IPS-18a (cell line): Measurements from ENCODE around the gene GABBR2.

Source experiments
- H3K27ac ChIP-seq: one replicate; pipeline ENCODE4 v1.5.1; 2013; ENCODE audit warnings: low read length
- H3K27me3 ChIP-seq: one replicate; pipeline ENCODE4 v1.6.1; 2013; ENCODE audit warnings: mild to moderate bottlenecking, low read length; ENCODE audit not compliant: control insufficient read depth, insufficient read depth
- H3K36me3 ChIP-seq: one replicate; pipeline ENCODE4 v1.6.1; 2013; ENCODE audit warnings: low read depth, low read length; ENCODE audit not compliant: control insufficient read depth
- H3K4me1 ChIP-seq: one replicate; pipeline ENCODE4 v1.6.1; 2013; ENCODE audit warnings: low read depth, low read length; ENCODE audit not compliant: control insufficient read depth
- H3K4me3 ChIP-seq: one replicate; pipeline ENCODE4 v1.5.1; 2013; ENCODE audit warnings: low read length
- H3K9ac ChIP-seq: one replicate; pipeline ENCODE4 v1.6.1; 2013; ENCODE audit warnings: mild to moderate bottlenecking, low read length, moderate library complexity
- H3K9me3 ChIP-seq: one replicate; pipeline ENCODE4 v1.6.1; 2013; ENCODE audit warnings: low read depth, low read length; ENCODE audit not compliant: control insufficient read depth

GABBR2 gene

GRCh38 chr9:98563988-98564387 is 144.7 kb downstream of the GABBR2 start:
- no peaks in the 10 kb centered on the region for H3K4me1 ChIP-seq
- H3K9ac ChIP-seq, result no peak overlapping the region
- no peaks in the 10 kb centered on the region for H3K9me3 ChIP-seq
- H3K27ac ChIP-seq, result no peak overlapping the region
- no peaks in the 10 kb centered on the region for H3K36me3 ChIP-seq
- no peak overlapping the region for H3K4me3 ChIP-seq
- H3K27me3 ChIP-seq, result no peaks in the 10 kb centered on the region

GRCh38 chr9:98563212-98563907 is 145.4 kb downstream of the GABBR2 start:
- H3K36me3 ChIP-seq, result no peaks in the 10 kb centered on the region
- no peaks in the 10 kb centered on the region for H3K4me1 ChIP-seq
- no peak overlapping the region for H3K9ac ChIP-seq
- no peak overlapping the region for H3K27ac ChIP-seq
- no peaks in the 10 kb centered on the region for H3K27me3 ChIP-seq
- no peak overlapping the region for H3K4me3 ChIP-seq
- no peaks in the 10 kb centered on the region for H3K9me3 ChIP-seq

- Histone ChIP-seq H3K9ac (no peak overlapping the region), H3K9me3 (no peaks in the 10 kb centered on the region), H3K36me3 (no peaks in the 10 kb centered on the region), H3K27ac (no peak overlapping the region), H3K4me1 (no peaks in the 10 kb centered on the region), H3K27me3 (no peaks in the 10 kb centered on the region), H3K4me3 (no peak overlapping the region)
Measured at GRCh38 chr9:98559561-98559960, 149.2 kb downstream of the GABBR2 start.

GRCh38 chr9:98558575-98558974 is 150.2 kb downstream of the GABBR2 start:
- Histone ChIP-seq H3K36me3 (no peaks in the 10 kb centered on the region), H3K4me3 (no peak overlapping the region), H3K27ac (no peak overlapping the region), H3K9me3 (no peaks in the 10 kb centered on the region), H3K9ac (no peak overlapping the region), H3K4me1 (no peaks in the 10 kb centered on the region), H3K27me3 (no peaks in the 10 kb centered on the region)

- H3K9me3 ChIP-seq, result no peaks in the 10 kb centered on the region
- no peaks in the 10 kb centered on the region for H3K4me1 ChIP-seq
- H3K36me3 ChIP-seq, result no peaks in the 10 kb centered on the region
- no peak overlapping the region for H3K4me3 ChIP-seq
- no peaks in the 10 kb centered on the region for H3K27me3 ChIP-seq
- no peak overlapping the region for H3K27ac ChIP-seq
- H3K9ac ChIP-seq, result no peak overlapping the region
Measured at GRCh38 chr9:98556511-98556910, 152.2 kb downstream of the GABBR2 start.

- H3K36me3 ChIP-seq, result no peaks in the 10 kb centered on the region
- H3K9me3 ChIP-seq, result no peaks in the 10 kb centered on the region
- H3K4me3 ChIP-seq, result no peak overlapping the region
- no peak overlapping the region for H3K9ac ChIP-seq
- H3K27ac ChIP-seq, result no peak overlapping the region
- no peaks in the 10 kb centered on the region for H3K27me3 ChIP-seq
- no peaks in the 10 kb centered on the region for H3K4me1 ChIP-seq
Measured at GRCh38 chr9:98555651-98556465, 152.9 kb downstream of the GABBR2 start.

GRCh38 chr9:98554752-98555151 is 154.0 kb downstream of the GABBR2 start:
- Histone ChIP-seq H3K9me3 (no peaks in the 10 kb centered on the region), H3K4me3 (no peak overlapping the region), H3K4me1 (no peaks in the 10 kb centered on the region), H3K27ac (no peak overlapping the region), H3K36me3 (no peaks in the 10 kb centered on the region), H3K27me3 (no peaks in the 10 kb centered on the region), H3K9ac (no peak overlapping the region)

GRCh38 chr9:98552331-98552730 is 156.4 kb downstream of the GABBR2 start:
- Histone ChIP-seq H3K4me1 (no peaks in the 10 kb centered on the region), H3K36me3 (no peaks in the 10 kb centered on the region), H3K9ac (no peak overlapping the region), H3K27me3 (no peaks in the 10 kb centered on the region), H3K9me3 (no peaks in the 10 kb centered on the region), H3K4me3 (no peak overlapping the region), H3K27ac (no peak overlapping the region)

GRCh38 chr9:98551511-98552286 is 157.0 kb downstream of the GABBR2 start:
- Histone ChIP-seq H3K4me3 (no peak overlapping the region), H3K27ac (no peak overlapping the region), H3K27me3 (no peaks in the 10 kb centered on the region), H3K9ac (no peak overlapping the region), H3K36me3 (no peaks in the 10 kb centered on the region), H3K9me3 (no peaks in the 10 kb centered on the region), H3K4me1 (no peaks in the 10 kb centered on the region)

- no peak overlapping the region for H3K9ac ChIP-seq
Measured at GRCh38 chr9:98550206-98550820, 158.4 kb downstream of the GABBR2 start.

GRCh38 chr9:98549401-98549800 is 159.3 kb downstream of the GABBR2 start:
- H3K9me3 ChIP-seq, result no peaks in the 10 kb centered on the region
- no peaks in the 10 kb centered on the region for H3K4me1 ChIP-seq
- no peaks in the 10 kb centered on the region for H3K36me3 ChIP-seq
- H3K27me3 ChIP-seq, result no peaks in the 10 kb centered on the region
- H3K4me3 ChIP-seq, result no peak overlapping the region
- H3K27ac ChIP-seq, result no peak overlapping the region
- no peak overlapping the region for H3K9ac ChIP-seq

More at GRCh38 chr9:98550206-98550820, 158.4 kb downstream of the GABBR2 start:
- no peaks in the 10 kb centered on the region for H3K27me3 ChIP-seq
- H3K4me3 ChIP-seq, result no peak overlapping the region
- H3K9me3 ChIP-seq, result no peaks in the 10 kb centered on the region
- no peaks in the 10 kb centered on the region for H3K36me3 ChIP-seq
- no peak overlapping the region for H3K27ac ChIP-seq
- H3K4me1 ChIP-seq, result no peaks in the 10 kb centered on the region
